ENCODE data around the gene MPPED2.
A peak's percentile ranks its signal among the peaks of the same experiment; 100 is the strongest.

Gene MPPED2

GRCh38 chr11:30496935-30497334 is 89.2 kb downstream of the MPPED2 start:
- H3K4me3 ChIP-seq (ENCODE audit: low read depth, low read length) = no peak overlapping the region
- no peak for DNase-seq (ENCODE audit: low read depth)

- H3K4me3 ChIP-seq (ENCODE audit: low read depth, low read length) = no peak overlapping the region
- DNase-seq (ENCODE audit: low read depth) = no peak
These were observed 90.7 kb downstream of the MPPED2 start for GRCh38 chr11:30495437-30495836.

GRCh38 chr11:30489511-30489910 is 96.6 kb downstream of the MPPED2 start:
- no peak for DNase-seq (ENCODE audit: low read depth)
- no peak overlapping the region for H3K4me3 ChIP-seq (ENCODE audit: low read depth, low read length)

- no peak overlapping the region for H3K4me3 ChIP-seq (ENCODE audit: low read depth, low read length)
- DNase-seq (ENCODE audit: low read depth) = no peak
These were observed 97.1 kb downstream of the MPPED2 start for GRCh38 chr11:30489076-30489475.

GRCh38 chr11:30488304-30488998 is 97.7 kb downstream of the MPPED2 start:
- H3K4me3 ChIP-seq (ENCODE audit: low read depth, low read length) = no peak overlapping the region
- peak; percentile 66 for DNase-seq (ENCODE audit: low read depth)

GRCh38 chr11:30487200-30487898 is 98.8 kb downstream of the MPPED2 start:
- H3K4me3 ChIP-seq (ENCODE audit: low read depth, low read length) = no peak overlapping the region
- DNase-seq (ENCODE audit: low read depth) = peak; percentile 22

GRCh38 chr11:30485756-30486155 is 100.4 kb downstream of the MPPED2 start:
- H3K4me3 ChIP-seq (ENCODE audit: low read depth, low read length) = no peak overlapping the region
- no peak for DNase-seq (ENCODE audit: low read depth)

GRCh38 chr11:30485222-30485621 is 100.9 kb downstream of the MPPED2 start:
- DNase-seq (ENCODE audit: low read depth) = no peak

GRCh38 chr11:30483056-30483455 is 103.1 kb downstream of the MPPED2 start:
- no peak overlapping the region for H3K4me3 ChIP-seq (ENCODE audit: low read depth, low read length)
- no peak for DNase-seq (ENCODE audit: low read depth)

More at GRCh38 chr11:30485222-30485621, 100.9 kb downstream of the MPPED2 start:
- no peak overlapping the region for H3K4me3 ChIP-seq (ENCODE audit: low read depth, low read length)

GRCh38 chr11:30481796-30482195 is 104.4 kb downstream of the MPPED2 start:
- no peak for DNase-seq (ENCODE audit: low read depth)

GRCh38 chr11:30481330-30481729 is 104.8 kb downstream of the MPPED2 start:
- no peak overlapping the region for H3K4me3 ChIP-seq (ENCODE audit: low read depth, low read length)
- no peak for DNase-seq (ENCODE audit: low read depth)

More at GRCh38 chr11:30481796-30482195, 104.4 kb downstream of the MPPED2 start:
- H3K4me3 ChIP-seq (ENCODE audit: low read depth, low read length) = no peak overlapping the region

GRCh38 chr11:30479899-30480298 is 106.3 kb downstream of the MPPED2 start:
- H3K4me3 ChIP-seq (ENCODE audit: low read depth, low read length) = no peak overlapping the region
- no peak for DNase-seq (ENCODE audit: low read depth)

GRCh38 chr11:30478923-30479322 is 107.2 kb downstream of the MPPED2 start:
- no peak overlapping the region for H3K4me3 ChIP-seq (ENCODE audit: low read depth, low read length)
- no peak for DNase-seq (ENCODE audit: low read depth)

- DNase-seq (ENCODE audit: low read depth) = no peak
- no peak overlapping the region for H3K4me3 ChIP-seq (ENCODE audit: low read depth, low read length)
These were observed 109.1 kb downstream of the MPPED2 start for GRCh38 chr11:30477061-30477460.

GRCh38 chr11:30474151-30474954 is 111.8 kb downstream of the MPPED2 start:
- no peak overlapping the region for H3K4me3 ChIP-seq (ENCODE audit: low read depth, low read length)
- DNase-seq (ENCODE audit: low read depth) = no peak

GRCh38 chr11:30471244-30471643 is 114.9 kb downstream of the MPPED2 start:
- H3K4me3 ChIP-seq (ENCODE audit: low read depth, low read length) = no peak overlapping the region
- DNase-seq (ENCODE audit: low read depth) = no peak

GRCh38 chr11:30468881-30469280 is 117.3 kb downstream of the MPPED2 start:
- no peak overlapping the region for H3K4me3 ChIP-seq (ENCODE audit: low read depth, low read length)
- DNase-seq (ENCODE audit: low read depth) = no peak

- no peak overlapping the region for H3K4me3 ChIP-seq (ENCODE audit: low read depth, low read length)
- no peak for DNase-seq (ENCODE audit: low read depth)
These were observed 119.0 kb downstream of the MPPED2 start for GRCh38 chr11:30467176-30467575.

- DNase-seq (ENCODE audit: low read depth) = no peak
- no peak overlapping the region for H3K4me3 ChIP-seq (ENCODE audit: low read depth, low read length)
These were observed 120.5 kb downstream of the MPPED2 start for GRCh38 chr11:30465623-30466022.

GRCh38 chr11:30465192-30465591 is 121.0 kb downstream of the MPPED2 start:
- no peak for DNase-seq (ENCODE audit: low read depth)

More at GRCh38 chr11:30465192-30465591, 121.0 kb downstream of the MPPED2 start:
- no peak overlapping the region for H3K4me3 ChIP-seq (ENCODE audit: low read depth, low read length)

Data from skeletal muscle cell (primary cell).